Measurements from ENCODE around the gene EHD2.
"Not testable (repeated sequence)": the region's sequence is repeated elsewhere in the genome, so short reads cannot be mapped to it uniquely, and the experiment has no call there.

EHD2 gene

GRCh38 chr19:47776568-47776967 is 63.3 kb downstream of the EHD2 start:
- DNase-seq = no peak

GRCh38 chr19:47777245-47778048 is 64.2 kb downstream of the EHD2 start:
- not testable (repeated sequence) for DNase-seq

GRCh38 chr19:47778049-47778953 is 65.1 kb downstream of the EHD2 start, which contains the start of gene SELENOW:
Gene SELENOW (plus strand): TSS chr19:47778703. CDS start chr19:47778786, 83 bp downstream.
- DNase-seq = peak; percentile 79

- DNase-seq = no peak
Measured at GRCh38 chr19:47778954-47779351, 65.7 kb downstream of the EHD2 start.

- no peak for DNase-seq
Measured at GRCh38 chr19:47779524-47780214, 66.4 kb downstream of the EHD2 start.

- DNase-seq = no peak
Measured at GRCh38 chr19:47780215-47780551, 67.0 kb downstream of the EHD2 start.

- DNase-seq = no peak
Measured at GRCh38 chr19:47781590-47782262, 68.5 kb downstream of the EHD2 start.

- DNase-seq = no peak
Measured at GRCh38 chr19:47786566-47786965, 73.3 kb downstream of the EHD2 start.

GRCh38 chr19:47787307-47787706 is 74.1 kb downstream of the EHD2 start:
- not testable (repeated sequence) for DNase-seq

- DNase-seq = not testable (repeated sequence)
Measured at GRCh38 chr19:47789811-47790210, 76.6 kb downstream of the EHD2 start.

GRCh38 chr19:47790398-47790814 is 77.2 kb downstream of the EHD2 start:
- DNase-seq = peak; percentile 88

GRCh38 chr19:47792616-47793015 is 79.4 kb downstream of the EHD2 start:
- DNase-seq = no peak
